Psoas muscle (tissue), 8 donors: ENCODE results near the gene XPNPEP2. TPM values are rescaled to one million over a fixed set of nuclear protein-coding genes. Genes with fewer than 3 reads are reported as not detected.
A peak's percentile ranks its signal among the peaks of the same experiment; 100 is the strongest.

Experiments used
- ATAC-seq, 4 donors: fragments of 200-7000 bp; cut with Tn5 transposase; one replicate each; pipeline ENCODE4 v1.9.1; 2020; ENCODE audit warnings: moderate library complexity in 3 of 4, mild to moderate bottlenecking in 2 of 4
- DNase-seq, 2 donors: peaks; one replicate each; pipeline ENCODE4 v3.0.0-alpha.2; 2020
- H3K27ac ChIP-seq: fragments of 200-600 bp; one replicate; pipeline ENCODE4 v1.8.0; 2022
- H3K27me3 ChIP-seq, 3 donors: fragments of 200-600 bp in 1 of 3; one replicate each; pipeline versions ENCODE4 v1.6.1 to v1.8.0; 2013 to 2022; ENCODE audit warnings: low read length in 2 of 3, mild to moderate bottlenecking in 2 of 3, moderate library complexity in 1 of 3; ENCODE audit not compliant: insufficient read depth in 3 of 3
- H3K36me3 ChIP-seq, 2 donors: fragments of 200-600 bp in 1 of 2; one replicate each; pipeline versions ENCODE4 v1.6.1 to v1.8.0; 2013 to 2022; ENCODE audit warnings: low read depth in 1 of 2, mild to moderate bottlenecking in 1 of 2, moderate library complexity in 1 of 2; ENCODE audit not compliant: insufficient read depth in 1 of 2
- H3K4me1 ChIP-seq: fragments of 200-600 bp; one replicate; pipeline ENCODE4 v1.8.0; 2022
- H3K4me3 ChIP-seq: fragments of 200-600 bp; one replicate; pipeline ENCODE4 v1.8.0; 2022; ENCODE audit warnings: mild to moderate bottlenecking
- H3K9me3 ChIP-seq: fragments of 200-600 bp; one replicate; pipeline ENCODE4 v1.8.0; 2022
- WGBS, 3 donors: extraction: QIAGEN DNeasy Blood & Tissue Kit; methylation state at CpG; one replicate each; pipeline versions ENCODE4 v1.1.6 to v1.1.7; 2013; 5-methylcytosine and 5-hydroxymethylcytosine counted together
- intact Hi-C, 2 donors: fragments of 100-400 bp; cut with DNase I; formaldehyde crosslinking; loops; one replicate each; pipeline versions ENCODE4 v1.11.0 to v1.14.2; 2022
- polyA plus RNA-seq, 3 donors: library from polyadenylated mRNA; stranded (reverse); fragments of 200-250 nt; gene quantifications; one replicate each; pipeline ENCODE4 v1.2.3, GENCODE V29; 2013
- total RNA-seq, 4 donors: library from RNA; stranded (reverse); fragmentation: NEBNext Ultra II Directional in 2 of 4; extraction: Animal tissue kit (Norgen Biotek cat#: 25700) in 2 of 4; gene quantifications; one replicate each; pipeline versions ENCODE4 v1.2.1 to v1.2.4, GENCODE V29; 2021 to 2023
- TF ChIP-seq, protein P1 (sequence below): fragments of 200-600 bp; IDR thresholded peaks from one replicate; pipeline ENCODE4 v1.8.0; 2022; ENCODE audit warnings: antibody characterized with exemption
- donor health status: healthy with polysubstance abuse.
- donor health status: DM: no; HTN: no; CAD: no; lungs with moderate emphysema.
- donor health status: Bipolar disorder and iron deficiency.
- donor health status: healthy.
- donor health status: DM: yes; HTN: yes; CAD: no.
- donor health status: DM: no; HTN: no; CAD: no.
- donor health status: DM: no; HTN: no; CAD: no.
- donor health status: DM: yes; HTN: yes; CAD: no.

The XPNPEP2 gene
- total and polyA plus RNA-seq, 7 donors = 0.25 to 0.97 (median 0.44) TPM

DNA sequence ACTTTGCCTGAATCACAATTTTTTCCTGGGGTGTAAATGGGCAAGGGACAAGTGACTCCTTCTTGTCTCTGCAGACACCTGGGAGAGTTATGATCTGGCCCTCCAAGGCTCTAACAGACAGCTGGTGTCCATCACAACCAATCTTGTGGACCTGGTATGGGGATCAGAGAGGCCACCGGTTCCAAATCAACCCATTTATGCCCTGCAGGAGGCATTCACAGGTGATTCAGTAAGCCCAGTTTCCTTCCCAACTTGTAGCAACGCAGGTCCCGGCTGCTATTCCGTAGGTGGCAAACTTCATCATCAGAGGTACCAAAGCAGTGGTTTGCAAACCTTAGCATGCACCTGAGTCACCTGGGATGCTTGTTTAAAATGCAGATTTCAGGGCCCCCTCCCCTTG lies 8.8 kb downstream of the XPNPEP2 start:
- TF ChIP-seq, protein P1, sequence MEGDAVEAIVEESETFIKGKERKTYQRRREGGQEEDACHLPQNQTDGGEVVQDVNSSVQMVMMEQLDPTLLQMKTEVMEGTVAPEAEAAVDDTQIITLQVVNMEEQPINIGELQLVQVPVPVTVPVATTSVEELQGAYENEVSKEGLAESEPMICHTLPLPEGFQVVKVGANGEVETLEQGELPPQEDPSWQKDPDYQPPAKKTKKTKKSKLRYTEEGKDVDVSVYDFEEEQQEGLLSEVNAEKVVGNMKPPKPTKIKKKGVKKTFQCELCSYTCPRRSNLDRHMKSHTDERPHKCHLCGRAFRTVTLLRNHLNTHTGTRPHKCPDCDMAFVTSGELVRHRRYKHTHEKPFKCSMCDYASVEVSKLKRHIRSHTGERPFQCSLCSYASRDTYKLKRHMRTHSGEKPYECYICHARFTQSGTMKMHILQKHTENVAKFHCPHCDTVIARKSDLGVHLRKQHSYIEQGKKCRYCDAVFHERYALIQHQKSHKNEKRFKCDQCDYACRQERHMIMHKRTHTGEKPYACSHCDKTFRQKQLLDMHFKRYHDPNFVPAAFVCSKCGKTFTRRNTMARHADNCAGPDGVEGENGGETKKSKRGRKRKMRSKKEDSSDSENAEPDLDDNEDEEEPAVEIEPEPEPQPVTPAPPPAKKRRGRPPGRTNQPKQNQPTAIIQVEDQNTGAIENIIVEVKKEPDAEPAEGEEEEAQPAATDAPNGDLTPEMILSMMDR = no peak
- ATAC-seq (no peak), DNase-seq (peak in 1 of 2 donors; percentile 12)
- Histone ChIP-seq H3K27ac (no peak overlapping the region), H3K4me3 (no peak overlapping the region), H3K9me3 (no peaks in the 10 kb centered on the region), H3K27me3 (peaks cover 0 to 9% (median 0%) of the 10 kb centered on the region in 3 donors), H3K4me1 (no peaks in the 10 kb centered on the region), H3K36me3 (no peaks in the 10 kb centered on the region)
- WGBS, 3 donors = 80 to 89% (median 86%) methylated on average over 4 of the region's 4 CpGs
- intact Hi-C loops = no loop called here

GRCh38 chrX:129748305-129748704 lies 9.5 kb downstream of the XPNPEP2 start:
- DNase-seq (peak in 1 of 2 donors; percentile 39), ATAC-seq (peak in 3 of 4 donors; percentile 56 to 70 (median 58))
- H3K9me3 ChIP-seq = no peaks in the 10 kb centered on the region
- H3K4me1 ChIP-seq = no peaks in the 10 kb centered on the region
- no peak overlapping the region for H3K4me3 ChIP-seq
- TF ChIP-seq, protein P1 = no peak
- 32 to 53% (median 35%) methylated on average over 4 of the region's 4 CpGs for WGBS, 3 donors
- no peaks in the 10 kb centered on the region for H3K36me3 ChIP-seq
- intact Hi-C loops = no loop called here
- peaks cover 0 to 9% (median 0%) of the 10 kb centered on the region in 3 donors for H3K27me3 ChIP-seq
- H3K27ac ChIP-seq = no peak overlapping the region

GRCh38 chrX:129749069-129749468 lies 10.3 kb downstream of the XPNPEP2 start:
- H3K4me1 ChIP-seq = no peaks in the 10 kb centered on the region
- peaks cover 0 to 9% (median 0%) of the 10 kb centered on the region in 3 donors for H3K27me3 ChIP-seq
- 61 to 76% (median 62%) methylated on average over 2 of the region's 2 CpGs for WGBS, 3 donors
- TF ChIP-seq, protein P1 = no peak
- ATAC-seq (no peak), DNase-seq (no peak)
- H3K4me3 ChIP-seq = no peak overlapping the region
- intact Hi-C loops = no loop called here
- no peaks in the 10 kb centered on the region for H3K36me3 ChIP-seq
- no peaks in the 10 kb centered on the region for H3K9me3 ChIP-seq
- no peak overlapping the region for H3K27ac ChIP-seq

GRCh38 chrX:129750971-129751370 lies 12.2 kb downstream of the XPNPEP2 start:
- no peaks in the 10 kb centered on the region for H3K36me3 ChIP-seq
- TF ChIP-seq, protein P1 = no peak
- peak in 1 of 2 donors; percentile 22 for DNase-seq
- H3K27ac ChIP-seq = no peak overlapping the region
- H3K9me3 ChIP-seq = no peaks in the 10 kb centered on the region
- no peaks in the 10 kb centered on the region for H3K4me1 ChIP-seq
- H3K4me3 ChIP-seq = no peak overlapping the region
- WGBS, 3 donors = 83 to 94% (median 86%) methylated on average over 7 to 8 of the region's 8 CpGs
- intact Hi-C loops = no loop called here
- ATAC-seq = no peak
- H3K27me3 ChIP-seq = no peaks in the 10 kb centered on the region
